Stimulated activated CD8-positive, alpha-beta memory T cell treated with anti-CD3 and anti-CD28 coated beads, Interleukin-2, amount 100 ng/mL, for 1 hour (primary cell): Measurements from ENCODE around the gene AURKA.
A peak's percentile ranks its signal among the peaks of the same experiment; 100 is the strongest.
"Not testable (repeated sequence)": the region's sequence is repeated elsewhere in the genome, so short reads cannot be mapped to it uniquely, and the experiment has no call there.

Source experiments
- DNase-seq, 2 donors: peaks; one replicate each; pipeline ENCODE4 v3.0.0-alpha.2; 2020; ENCODE audit warnings: low read depth in 2 of 2

Gene AURKA

GRCh38 chr20:56359212-56360132, 32.5 kb downstream of the AURKA start:
- no peak for DNase-seq

GRCh38 chr20:56358600-56359211, 33.3 kb downstream of the AURKA start, which contains the start of gene FAM210B:
Gene FAM210B, plus strand, starts transcription at chr20:56358974. Its CDS starts 32 bp downstream, at chr20:56359006.
- peak; percentile 52 to 72 for DNase-seq

- DNase-seq: no peak
These were observed 33.9 kb downstream of the AURKA start for GRCh38 chr20:56358070-56358469.

- no peak for DNase-seq
These were observed 38.7 kb downstream of the AURKA start for GRCh38 chr20:56353356-56353755.

GRCh38 chr20:56352345-56353055, 39.5 kb downstream of the AURKA start:
- DNase-seq: no peak

DNA sequence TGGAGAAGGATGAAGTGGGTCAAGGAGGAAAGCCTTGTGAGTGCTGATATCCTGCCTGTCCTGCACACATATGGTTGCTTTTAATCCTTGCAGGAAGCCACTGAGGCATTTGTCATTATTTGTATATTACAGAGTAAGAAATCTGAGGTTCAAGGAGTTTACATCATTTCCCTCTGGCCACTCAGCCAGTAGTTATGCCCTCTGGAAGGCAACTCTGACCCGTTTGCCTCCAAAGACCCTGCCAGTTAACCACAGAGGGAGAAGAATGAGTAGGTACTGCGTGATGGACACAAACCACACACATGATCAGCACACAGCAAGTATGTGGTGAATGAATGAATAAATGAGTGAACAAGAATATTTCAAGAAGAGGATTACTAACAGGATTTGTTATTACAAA, 41.2 kb downstream of the AURKA start:
- no peak for DNase-seq

GRCh38 chr20:56348746-56349145, 43.3 kb downstream of the AURKA start:
- DNase-seq: no peak

- DNase-seq: no peak
These were observed 43.7 kb downstream of the AURKA start for GRCh38 chr20:56348305-56348693.

DNA sequence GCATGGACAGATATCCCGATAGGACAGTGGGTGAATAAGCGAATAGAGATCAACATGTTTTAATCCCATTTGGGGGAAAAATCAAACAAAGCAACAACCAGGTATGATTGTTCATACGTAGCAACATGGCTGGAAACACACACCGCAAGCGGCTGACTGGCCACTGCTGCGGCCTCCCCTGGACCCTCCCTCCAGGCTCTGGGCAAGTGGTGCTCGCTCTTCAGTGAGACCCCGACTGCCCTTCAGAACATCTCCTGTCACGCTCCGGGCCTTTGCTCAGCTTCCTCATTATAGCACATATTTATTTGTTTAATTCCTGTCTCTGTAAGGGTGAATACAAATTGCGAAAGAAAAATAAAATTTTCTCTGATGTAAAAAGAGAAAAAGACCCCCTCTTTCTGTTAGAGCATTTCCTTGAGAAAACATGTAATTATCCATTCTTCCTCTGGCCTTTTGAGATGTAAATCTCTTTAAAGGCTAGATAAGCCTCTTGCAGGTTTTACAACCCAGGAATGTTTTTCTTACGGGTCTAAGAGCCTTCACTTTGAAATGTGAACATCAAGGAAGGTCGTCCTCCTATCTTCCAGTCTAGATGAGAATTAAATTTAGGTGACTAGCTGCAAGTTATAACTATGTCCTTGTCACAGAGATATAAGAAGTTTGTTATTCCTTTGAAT, 44.2 kb downstream of the AURKA start:
- DNase-seq: no peak

DNA sequence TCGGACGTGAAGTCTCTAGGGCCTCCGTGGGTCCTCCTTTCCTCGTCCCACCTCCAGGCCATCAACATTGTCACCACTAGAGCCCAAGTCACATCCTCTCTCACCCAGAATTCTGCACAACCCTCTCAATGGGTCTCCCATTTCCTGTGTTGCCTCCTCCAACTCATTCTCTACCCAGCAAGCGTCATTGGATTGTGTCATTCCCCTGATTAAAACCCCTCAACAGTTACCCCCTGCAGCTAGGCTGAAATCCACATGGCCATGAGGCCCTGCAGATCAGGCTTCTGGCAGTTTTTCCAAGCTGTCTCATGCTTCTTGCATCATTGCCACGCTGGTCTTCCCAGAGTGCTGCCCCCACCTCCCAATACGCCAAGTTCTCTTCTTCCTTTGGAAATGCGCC, 46.1 kb downstream of the AURKA start:
- DNase-seq: no peak

- no peak for DNase-seq
These were observed 48.1 kb downstream of the AURKA start for GRCh38 chr20:56343861-56344381.

GRCh38 chr20:56342783-56343182, 49.2 kb downstream of the AURKA start:
- no peak for DNase-seq

DNA sequence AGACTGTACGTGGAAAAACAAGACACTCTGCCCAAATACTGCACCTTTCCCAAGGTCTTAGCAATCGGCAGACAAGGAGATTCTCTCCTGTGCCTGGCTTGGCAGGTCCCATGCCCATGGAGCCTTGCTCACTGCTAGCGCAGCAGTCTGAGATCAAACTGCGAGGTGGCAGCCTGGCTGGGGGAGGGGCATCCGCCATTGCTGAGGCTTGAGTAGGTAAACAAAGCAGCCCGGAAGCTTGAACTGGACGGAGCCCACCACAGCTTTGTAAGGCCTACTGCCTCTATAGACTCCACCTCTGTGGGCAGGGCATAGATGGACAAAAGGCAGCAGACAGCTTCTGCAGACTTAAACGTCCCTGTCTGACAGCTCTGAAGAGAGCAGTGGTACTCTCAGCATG, 55.3 kb downstream of the AURKA start:
- DNase-seq: not testable (repeated sequence)

GRCh38 chr20:56328861-56329260, 63.2 kb downstream of the AURKA start:
- no peak for DNase-seq

DNA sequence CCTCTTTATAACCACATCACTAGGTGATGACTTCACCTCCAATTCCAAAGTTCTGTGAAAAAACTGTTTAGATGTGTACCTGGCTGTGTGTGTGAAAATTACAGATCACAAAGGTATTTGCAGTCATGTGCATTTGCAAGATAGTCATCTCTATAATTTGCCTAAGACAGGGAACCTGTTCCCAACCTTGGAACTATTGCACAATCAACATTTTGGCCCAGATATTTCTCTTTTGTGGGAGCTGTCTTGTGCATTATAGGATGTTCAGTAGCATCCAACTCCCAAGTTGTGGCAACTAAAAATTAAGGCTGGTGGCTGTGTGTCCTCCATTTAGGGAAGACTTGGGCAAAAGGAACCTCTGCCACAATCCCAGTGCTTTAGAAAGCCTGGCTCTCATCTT, 67.2 kb downstream of the AURKA start:
- no peak for DNase-seq

GRCh38 chr20:56323656-56324055, 68.4 kb downstream of the AURKA start:
- DNase-seq: no peak

GRCh38 chr20:56323206-56323605, 68.8 kb downstream of the AURKA start:
- DNase-seq: no peak

DNA sequence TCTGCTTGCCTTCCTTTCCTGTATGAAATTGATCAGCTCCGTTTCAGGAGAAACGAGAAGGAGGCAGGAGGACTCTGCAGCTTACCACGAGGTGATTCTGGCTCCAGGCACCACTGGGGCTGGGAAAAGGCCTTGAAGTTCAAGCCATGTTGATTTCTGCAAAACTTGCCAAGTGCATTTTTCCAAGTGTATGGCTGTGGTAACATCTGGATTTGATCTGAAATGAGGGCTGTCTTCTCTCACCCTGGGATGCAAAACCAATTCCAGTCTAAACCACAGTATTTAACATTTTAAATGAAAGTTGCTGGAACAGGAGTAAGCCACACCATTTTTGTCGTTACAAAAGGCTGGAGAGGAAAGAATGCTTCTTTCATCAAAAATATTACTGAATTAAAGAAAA, 69.3 kb downstream of the AURKA start:
- DNase-seq: no peak
